K562 (cell line): ENCODE data around the gene HDAC9. TPM values are rescaled to one million over a fixed set of nuclear protein-coding genes. Genes with fewer than 3 reads are reported as not detected.

Experiments
- ATAC-seq: fragments of 200-7000 bp; cut with Tn5 transposase; 3 replicates; pipeline ENCODE4 v1.9.1; 2020; ENCODE audit warnings: moderate library complexity
- BruUV-seq: library from RNA; stranded (reverse); fragments of 400-500 nt; replicated peaks from 2 replicates; lab custom pipeline; 2021; lab: Mats Ljungman, UMichigan
- CTCF ChIA-PET: fragments of 300-600 bp; formaldehyde crosslinking; extraction: SDS; loops from one replicate; lab custom pipeline; 2021; ENCODE audit warnings: low intra/inter-chr PET ratio; lab: Yijun Ruan, JAX
- POLR2A ChIA-PET: fragments of 300-600, 350-650 bp; sonication (Branson Sonifier 250); formaldehyde crosslinking; extraction: SDS; loops from one replicate; lab custom pipeline; 2021; ENCODE audit warnings: antibody characterized with exemption, inconsistent platforms; lab: Yijun Ruan, JAX
- DNase-seq, 4 experiments: peaks; one replicate each; pipeline versions ENCODE4 v3.0.0 to v3.0.0-alpha.2; 2011 to 2018; ENCODE audit warnings: low spot score in 3 of 4, mixed read lengths in 3 of 4; ENCODE audit errors: extremely low read depth in 1 of 4
- FAIRE-seq: peaks from 2 replicates; lab custom pipeline; 2011; peaks lifted over from hg19 to GRCh38; lab: Jason Lieb, UNC
- H2AFZ ChIP-seq: 2 replicates; pipeline ENCODE4 v1.6.0; 2011; ENCODE audit warnings: low read depth, low read length, control low read depth, inconsistent platforms
- H3K27ac ChIP-seq: fragments of 200-600 bp; 3 replicates; pipeline ENCODE4 v1.8.0; 2011; ENCODE audit warnings: low read depth, mild to moderate bottlenecking, control low read depth, inconsistent platforms, low read length, moderate library complexity, mixed read lengths; ENCODE audit errors: extremely low read depth
- H3K27me3 ChIP-seq, 2 experiments: fragments of 300-600 bp in 1 of 2; 2 replicates in 1 of 2; 3 replicates in 1 of 2; pipeline versions ENCODE4 v1.6.0 to v1.8.0; 2011; ENCODE audit warnings: inconsistent platforms in 2 of 2, low read length in 2 of 2, mild to moderate bottlenecking in 1 of 2, mixed read lengths in 1 of 2, moderate library complexity in 1 of 2; ENCODE audit not compliant: control insufficient read depth in 2 of 2, insufficient read depth in 2 of 2
- H3K36me3 ChIP-seq: fragments of 300-600 bp; 3 replicates; pipeline ENCODE4 v1.8.0; 2011; ENCODE audit warnings: mild to moderate bottlenecking, low read length, inconsistent platforms; ENCODE audit not compliant: control insufficient read depth, insufficient read depth
- H3K4me1 ChIP-seq, 2 experiments: fragments of 200-600 bp in 1 of 2; replicated peaks in 1 of 2; 2 replicates in 1 of 2; 3 replicates in 1 of 2; pipeline versions ENCODE4 v1.5.1 to v1.8.0; 2011; ENCODE audit warnings: inconsistent platforms in 2 of 2, low read length in 2 of 2, mild to moderate bottlenecking in 1 of 2, mixed read lengths in 1 of 2, moderate library complexity in 1 of 2; ENCODE audit not compliant: control insufficient read depth in 2 of 2, insufficient read depth in 2 of 2
- H3K4me2 ChIP-seq: 2 replicates; pipeline ENCODE4 v1.6.1; 2011; ENCODE audit warnings: low read length, control low read depth, inconsistent platforms, mixed read lengths; ENCODE audit not compliant: insufficient read depth
- H3K4me3 ChIP-seq: fragments of 200-600 bp; sonication (generic), shearing (Covaris generic); 2 replicates; pipeline ENCODE4 v1.5.1; 2016; ENCODE audit warnings: control low read depth, inconsistent platforms
- H3K79me2 ChIP-seq: fragments of 200-600 bp; 3 replicates; pipeline ENCODE4 v1.8.0; 2011; ENCODE audit warnings: low read length, inconsistent platforms; ENCODE audit not compliant: control insufficient read depth, insufficient read depth
- H3K9ac ChIP-seq, 2 experiments: 2 replicates each; pipeline versions ENCODE4 v1.6.0 to v1.6.1; 2011; ENCODE audit warnings: low read depth in 2 of 2, low read length in 2 of 2, control low read depth in 1 of 2, inconsistent platforms in 1 of 2, mild to moderate bottlenecking in 1 of 2, mixed read lengths in 1 of 2; ENCODE audit not compliant: insufficient read depth in 1 of 2
- H3K9me1 ChIP-seq: one replicate; pipeline ENCODE4 v1.6.0; 2011; ENCODE audit warnings: inconsistent platforms, mild to moderate bottlenecking, low read length, moderate library complexity; ENCODE audit not compliant: control insufficient read depth, insufficient read depth
- H3K9me3 ChIP-seq: replicated peaks from 2 replicates; pipeline ENCODE4 v1.5.1; 2011; ENCODE audit warnings: low read depth, low read length, inconsistent platforms; ENCODE audit not compliant: control insufficient read depth, insufficient read depth
- H4K20me1 ChIP-seq: replicated peaks from 2 replicates; pipeline ENCODE4 v1.6.1; 2011; ENCODE audit warnings: low read length, inconsistent platforms, mixed read lengths; ENCODE audit not compliant: control insufficient read depth, insufficient read depth
- ATF1 ChIP-seq, 2 experiments: fragments of 450-650 bp in 1 of 2; IDR thresholded peaks; 2 replicates each; pipeline ENCODE4 v1.6.1; 2016; ENCODE audit warnings: missing compliant biosample characterization in 1 of 2, missing genetic modification characterization in 1 of 2
- CBX3 ChIP-seq, 2 experiments: IDR thresholded peaks; 1 replicate in 1 of 2; 2 replicates in 1 of 2; pipeline ENCODE4 v1.6.1; 2012; ENCODE audit warnings: inconsistent platforms in 2 of 2, low read length in 2 of 2, borderline replicate concordance in 1 of 2, control low read depth in 1 of 2
- HMGN3 ChIP-seq: IDR thresholded peaks from 2 replicates; pipeline ENCODE4 v1.6.1; 2011; ENCODE audit warnings: borderline replicate concordance, low read depth, mild to moderate bottlenecking, mixed read lengths, low read length; ENCODE audit not compliant: insufficient read length; ENCODE audit errors: extremely low read depth
- MECOM ChIP-seq: fragments of 250-450 bp; sonication (Bioruptor Pico); IDR thresholded peaks from 2 replicates; pipeline ENCODE4 v1.8.0; 2022; ENCODE audit warnings: inconsistent platforms
- MTF1 ChIP-seq: fragments of 250-450 bp; sonication (Bioruptor Pico); IDR thresholded peaks from 2 replicates; pipeline ENCODE4 v1.9.0; 2021; ENCODE audit warnings: moderate library complexity, mild to moderate bottlenecking, inconsistent platforms, borderline replicate concordance
- NR4A1 ChIP-seq, 2 experiments: fragments of 250-450 bp in 1 of 2; fragments of 450-650 bp in 1 of 2; sonication (Bioruptor Pico) in 1 of 2; IDR thresholded peaks; 2 replicates each; pipeline versions ENCODE4 v1.4.0 to v1.6.1; 2016 to 2020; ENCODE audit warnings: mild to moderate bottlenecking in 2 of 2, missing compliant biosample characterization in 1 of 2, missing genetic modification characterization in 1 of 2, moderate library complexity in 1 of 2
- PHF21A ChIP-seq: fragments of 450-650 bp; IDR thresholded peaks from 2 replicates; pipeline ENCODE4 v1.6.1; 2017; ENCODE audit warnings: low read depth, borderline replicate concordance
- RHOXF2B ChIP-seq: fragments of 250-450 bp; sonication (Bioruptor Pico); conservative IDR thresholded peaks from 2 replicates; pipeline ENCODE4 v1.5.1; 2021
- SMARCA5 ChIP-seq: fragments of 450-650 bp; IDR thresholded peaks from 2 replicates; pipeline ENCODE4 v1.6.1; 2016
- SMARCB1 ChIP-seq: IDR thresholded peaks from 2 replicates; pipeline ENCODE4 v1.6.1; 2011; ENCODE audit warnings: improper control_type of control experiment, low read depth; ENCODE audit not compliant: insufficient read length
- SREBF1 ChIP-seq: fragments of 150-350 bp; IDR thresholded peaks from 2 replicates; pipeline ENCODE4 v1.6.1; 2014; ENCODE audit warnings: antibody characterized with exemption, low read depth, low read length, borderline replicate concordance
- ZBTB8A ChIP-seq: fragments of 450-650 bp; IDR thresholded peaks from 2 replicates; pipeline ENCODE4 v1.6.1; 2018; ENCODE audit warnings: mild to moderate bottlenecking, moderate library complexity; ENCODE audit not compliant: partially characterized antibody
- ZFP1 ChIP-seq: fragments of 450-650 bp; formaldehyde crosslinking; IDR thresholded peaks from 2 replicates; pipeline ENCODE4 v1.4.0; 2020; ENCODE audit warnings: mild to moderate bottlenecking, mixed read lengths
- ZNF165 ChIP-seq: fragments of 250-450 bp; sonication (Bioruptor Pico); IDR thresholded peaks from 2 replicates; pipeline ENCODE4 v1.4.0; 2020; ENCODE audit warnings: borderline replicate concordance
- ZNF347 ChIP-seq: fragments of 450-650 bp; formaldehyde crosslinking; IDR thresholded peaks from 2 replicates; pipeline ENCODE4 v1.4.0; 2020; ENCODE audit warnings: low read depth, mild to moderate bottlenecking, moderate library complexity
- WGBS: fragments of 100-300 bp; shearing (Covaris generic); methylation state at CpG from one replicate; pipeline ENCODE4 v1.1.6; 2016; ENCODE audit warnings: low coverage, mixed read lengths; ENCODE audit not compliant: insufficient coverage; ENCODE audit errors: missing lambda C conversion rate; 5-methylcytosine and 5-hydroxymethylcytosine counted together
- in situ Hi-C: fragments of 300-500 bp; cut with MboI; formaldehyde crosslinking; loops from 4 replicates; pipeline ENCODE4 v1.15.0; 2018; ENCODE audit warnings: inconsistent platforms, mixed read lengths
- intact Hi-C: fragments of 100-400 bp; cut with micrococcal nuclease; formaldehyde crosslinking; loops from 2 replicates; pipeline ENCODE4 v1.14.2; 2022
- polyA plus RNA-seq, 8 experiments: library from polyadenylated mRNA; depleted of rRNA in 4 of 8; stranded (reverse) in 5 of 8; unstranded in 3 of 8; fragments of >200 nt; fragmentation: Nextera tagmentation in 2 of 8; fragmentation: Illumina TruSeq in 1 of 8; extraction: Ambion mirVana in 2 of 8; extraction: Trizol in 1 of 8; gene quantifications; 2 replicates each; pipeline versions ENCODE4 v1.2.1 to v1.2.3, GENCODE V29; 2011 to 2014; ENCODE audit warnings: inconsistent platforms in 1 of 8, missing spikeins in 1 of 8
- total RNA-seq, 7 experiments: library from RNA; depleted of rRNA in 6 of 7; stranded (reverse); fragments of >200 nt in 6 of 7; fragmentation: Illumina TruSeq in 2 of 7; extraction: Trizol in 2 of 7; gene quantifications; 2 replicates each; pipeline versions ENCODE4 v1.2.1 to v1.2.3, GENCODE V29; 2011 to 2021; ENCODE audit warnings: low replicate concordance in 1 of 7
- TF ChIP-seq, protein P1 (sequence below): fragments of 250-450 bp; sonication (Bioruptor Pico); IDR thresholded peaks from 2 replicates; pipeline ENCODE4 v1.5.0; 2020; ENCODE audit warnings: mild to moderate bottlenecking, borderline replicate concordance

The HDAC9 gene
- total and polyA plus RNA-seq, 9 of the 15 experiments (the other 6 are each of a cell fraction or from before 2014, with no cell fraction given), result 0.08 to 0.91 (median 0.33) TPM

DNA sequence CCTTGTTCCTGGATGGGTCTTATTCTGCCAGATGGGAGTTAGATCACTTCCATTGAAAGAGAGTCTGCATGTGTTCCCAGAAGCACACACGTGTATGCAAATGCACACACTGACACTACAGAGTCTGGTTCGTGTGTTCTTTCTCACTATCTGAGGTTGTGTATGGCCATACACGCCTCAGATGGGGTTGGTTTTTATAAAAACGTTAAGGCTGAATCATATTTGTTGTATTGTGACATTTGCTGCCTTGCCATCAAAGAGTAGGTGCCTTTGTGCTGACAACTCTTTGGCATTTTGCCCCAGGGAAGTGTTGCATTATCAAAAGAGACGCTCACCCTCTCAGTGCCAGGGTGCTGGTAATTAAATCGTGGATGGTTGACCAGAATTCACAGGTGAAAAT lies 37.7 kb upstream of the HDAC9 start:
- FAIRE-seq (no peak), ATAC-seq (no peak), DNase-seq (no peak)
- no peaks in the 10 kb centered on the region for H4K20me1 ChIP-seq
- H3K36me3 ChIP-seq, result no peaks in the 10 kb centered on the region
- TF ChIP-seq PHF21A (no peak), HMGN3 (no peak), SREBF1 (no peak), ZFP1 (CRISPR knock-in tag) (no peak), ZNF165 (CRISPR knock-in tag) (no peak), ATF1 (CRISPR knock-in tag; IDR thresholded peaks at IDR 0.05) (no peak), ATF1 (tag; IDR thresholded peaks at IDR 0.05) (no peak), SMARCB1 (no peak), SMARCA5 (no peak), ZBTB8A (no peak), RHOXF2B (CRISPR knock-in tag) (no peak), NR4A1 (CRISPR knock-in tag; IDR thresholded peaks at IDR 0.05) (no peak), NR4A1 (tag; IDR thresholded peaks at IDR 0.05) (no peak), MECOM (CRISPR knock-in tag) (no peak), CBX3 (IDR thresholded peaks at IDR 0.05; ENCODE audit: borderline replicate concordance in 1 of 2, low read length in 2 of 2) (no peak), ZNF347 (CRISPR knock-in tag) (no peak), MTF1 (no peak)
- TF ChIP-seq, protein P1, sequence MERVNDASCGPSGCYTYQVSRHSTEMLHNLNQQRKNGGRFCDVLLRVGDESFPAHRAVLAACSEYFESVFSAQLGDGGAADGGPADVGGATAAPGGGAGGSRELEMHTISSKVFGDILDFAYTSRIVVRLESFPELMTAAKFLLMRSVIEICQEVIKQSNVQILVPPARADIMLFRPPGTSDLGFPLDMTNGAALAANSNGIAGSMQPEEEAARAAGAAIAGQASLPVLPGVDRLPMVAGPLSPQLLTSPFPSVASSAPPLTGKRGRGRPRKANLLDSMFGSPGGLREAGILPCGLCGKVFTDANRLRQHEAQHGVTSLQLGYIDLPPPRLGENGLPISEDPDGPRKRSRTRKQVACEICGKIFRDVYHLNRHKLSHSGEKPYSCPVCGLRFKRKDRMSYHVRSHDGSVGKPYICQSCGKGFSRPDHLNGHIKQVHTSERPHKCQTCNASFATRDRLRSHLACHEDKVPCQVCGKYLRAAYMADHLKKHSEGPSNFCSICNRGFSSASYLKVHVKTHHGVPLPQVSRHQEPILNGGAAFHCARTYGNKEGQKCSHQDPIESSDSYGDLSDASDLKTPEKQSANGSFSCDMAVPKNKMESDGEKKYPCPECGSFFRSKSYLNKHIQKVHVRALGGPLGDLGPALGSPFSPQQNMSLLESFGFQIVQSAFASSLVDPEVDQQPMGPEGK, result no peak
- intact Hi-C loops (no loop called here), in situ Hi-C loops (no loop called here)
- no peak overlapping the region for H3K9ac ChIP-seq
- no peak overlapping the region for H3K4me3 ChIP-seq
- H3K4me2 ChIP-seq, result no peak overlapping the region
- CTCF ChIA-PET, result no interaction called here
- H3K9me1 ChIP-seq, result no peaks in the 10 kb centered on the region
- H3K27me3 ChIP-seq, result no peaks in the 10 kb centered on the region
- POLR2A ChIA-PET, result no interaction called here
- H3K79me2 ChIP-seq, result no peaks in the 10 kb centered on the region
- no peaks in the 10 kb centered on the region; the same call in 1 of the 2 replicates for H3K9me3 ChIP-seq
- no TSS peak for BruUV-seq
- no peaks in the 10 kb centered on the region for H3K4me1 ChIP-seq
- no peak overlapping the region for H3K27ac ChIP-seq
- WGBS, result 0% methylated on average over 6 of the region's 6 CpGs
- no peak overlapping the region for H2AFZ ChIP-seq
